Endothelial cell of umbilical vein (primary cell): ENCODE results near the gene PRPS1. TPM values are rescaled to one million over a fixed set of nuclear protein-coding genes. Genes with fewer than 3 reads are reported as not detected.

ENCODE experiments used
- BruUV-seq: library from RNA; stranded (reverse); fragments of 400-500 nt; replicated peaks from 2 replicates; lab custom pipeline; 2021; lab: Mats Ljungman, UMichigan
- CTCF ChIA-PET: fragments of 300-600, 350-600 bp; sonication (Branson Sonifier 250); formaldehyde crosslinking; loops from one replicate; lab custom pipeline; 2021; ENCODE audit warnings: antibody characterized with exemption, inconsistent platforms; lab: Charles Lee
- POLR2A ChIA-PET: fragments of 300-600, 350-600 bp; sonication (Branson Sonifier 250); formaldehyde crosslinking; loops from one replicate; lab custom pipeline; 2021; ENCODE audit warnings: antibody characterized with exemption, inconsistent platforms; lab: Charles Lee
- DNase-seq: peaks from one replicate; pipeline ENCODE4 v3.0.0-alpha.2; 2011; ENCODE audit warnings: low read depth, low spot score
- FAIRE-seq: peaks from 2 replicates; lab custom pipeline; 2011; peaks lifted over from hg19 to GRCh38; lab: Jason Lieb, UNC
- H2AFZ ChIP-seq: 2 replicates; pipeline ENCODE4 v1.6.0; 2012; ENCODE audit warnings: low read depth, low read length, control low read depth, inconsistent platforms
- H3K27ac ChIP-seq: 2 replicates; pipeline ENCODE4 v1.5.1; 2011; ENCODE audit warnings: low read depth, mild to moderate bottlenecking, control low read depth, low read length, moderate library complexity; ENCODE audit not compliant: insufficient read depth
- H3K27me3 ChIP-seq, 2 experiments: 2 replicates each; pipeline versions ENCODE4 v1.6.0 to v1.6.1; 2011; ENCODE audit warnings: low read length in 2 of 2, mixed read lengths in 1 of 2; ENCODE audit not compliant: control insufficient read depth in 2 of 2, insufficient read depth in 2 of 2
- H3K36me3 ChIP-seq, 2 experiments: 2 replicates in 1 of 2; 3 replicates in 1 of 2; pipeline ENCODE4 v1.5.1; 2011; ENCODE audit warnings: low read length in 2 of 2, mild to moderate bottlenecking in 1 of 2, moderate library complexity in 1 of 2; ENCODE audit not compliant: control insufficient read depth in 2 of 2, insufficient read depth in 2 of 2; ENCODE audit errors: extremely low read depth in 1 of 2
- H3K4me1 ChIP-seq: 3 replicates; pipeline ENCODE4 v1.5.1; 2011; ENCODE audit warnings: mild to moderate bottlenecking, low read length; ENCODE audit not compliant: control insufficient read depth, insufficient read depth; ENCODE audit errors: extremely low read depth
- H3K4me2 ChIP-seq: 2 replicates; pipeline ENCODE4 v1.6.1; 2011; ENCODE audit warnings: low read length, control low read depth, mixed read lengths; ENCODE audit not compliant: insufficient read depth
- H3K4me3 ChIP-seq, 3 experiments: fragments of 200-600 bp in 1 of 3; sonication (generic), shearing (Covaris generic) in 1 of 3; replicated peaks in 1 of 3; 2 replicates each; pipeline ENCODE4 v1.5.1; 2011 to 2016; ENCODE audit warnings: control low read depth in 3 of 3, low read length in 3 of 3, mild to moderate bottlenecking in 2 of 3, inconsistent platforms in 1 of 3, low read depth in 1 of 3, moderate library complexity in 1 of 3; ENCODE audit not compliant: insufficient read depth in 1 of 3
- H3K79me2 ChIP-seq: 2 replicates; pipeline ENCODE4 v1.6.0; 2012; ENCODE audit warnings: low read length, inconsistent platforms; ENCODE audit not compliant: control insufficient read depth, insufficient read depth
- H3K9ac ChIP-seq: replicated peaks from 2 replicates; pipeline ENCODE3; 2011; ENCODE audit warnings: low read length, control low read depth; ENCODE audit not compliant: insufficient read depth; ENCODE audit errors: extremely low read depth
- H3K9me1 ChIP-seq: replicated peaks from 3 replicates; pipeline ENCODE4 v1.6.0; 2011; ENCODE audit warnings: mild to moderate bottlenecking, low read length; ENCODE audit not compliant: control insufficient read depth, insufficient read depth; ENCODE audit errors: extremely low read depth
- H3K9me3 ChIP-seq: replicated peaks from 2 replicates; pipeline ENCODE4 v1.5.1; 2012; ENCODE audit warnings: low read length, inconsistent platforms; ENCODE audit not compliant: control insufficient read depth, insufficient read depth
- H4K20me1 ChIP-seq: replicated peaks from 2 replicates; pipeline ENCODE3; 2011; ENCODE audit warnings: mild to moderate bottlenecking, low read length; ENCODE audit not compliant: control insufficient read depth, insufficient read depth; ENCODE audit errors: extremely low read depth
- EZH2 ChIP-seq: IDR thresholded peaks from 2 replicates; pipeline ENCODE4 v1.6.1; 2012; ENCODE audit warnings: borderline replicate concordance, low read depth, mild to moderate bottlenecking, moderate library complexity, low read length, inconsistent platforms; ENCODE audit not compliant: severe bottlenecking
- FOS ChIP-seq: IDR thresholded peaks from 2 replicates; pipeline ENCODE4 v1.6.1; 2011; ENCODE audit warnings: mild to moderate bottlenecking, low read length, moderate library complexity, borderline replicate concordance; ENCODE audit not compliant: insufficient read depth
- GATA2 ChIP-seq: IDR thresholded peaks from 2 replicates; pipeline ENCODE4 v1.7.0; 2011; ENCODE audit warnings: low read depth, mild to moderate bottlenecking, moderate library complexity, mixed read lengths, low read length; ENCODE audit not compliant: insufficient read length, insufficient read depth
- JUN ChIP-seq: IDR thresholded peaks from 2 replicates; pipeline ENCODE4 v1.6.1; 2011; ENCODE audit warnings: borderline replicate concordance, low read depth; ENCODE audit not compliant: insufficient read length, insufficient read depth
- MYC ChIP-seq: IDR thresholded peaks from one replicate; pipeline ENCODE4 v1.6.1; 2011; ENCODE audit warnings: mild to moderate bottlenecking, low read depth, low read length
- POLR2AphosphoS5 ChIP-seq: IDR thresholded peaks from 2 replicates; pipeline ENCODE4 v1.6.1; 2012; ENCODE audit warnings: low read depth, mild to moderate bottlenecking, control low read depth, low read length, moderate library complexity; ENCODE audit not compliant: insufficient read depth
- dilution Hi-C: fragments of 300-500 bp; cut with MboI; formaldehyde crosslinking; loops from one replicate; pipeline ENCODE4 v1.15.0; 2019; ENCODE audit warnings: low sequenced_read_pairs; ENCODE audit not compliant: extremely low pct_ligation_motif_present
- intact Hi-C: fragments of 100-400 bp; cut with micrococcal nuclease; formaldehyde crosslinking; loops from one replicate; pipeline ENCODE4 v1.10.0; 2022
- polyA plus RNA-seq, 4 experiments: library from polyadenylated mRNA; depleted of rRNA in 3 of 4; stranded (reverse) in 3 of 4; unstranded in 1 of 4; fragments of >200 nt; gene quantifications; 2 replicates each; pipeline versions ENCODE4 v1.2.1 to v1.2.3, GENCODE V29; 2011 to 2012; ENCODE audit warnings: missing spikeins in 1 of 4
- total RNA-seq: library from RNA; stranded (reverse); gene quantifications from 2 replicates; pipeline ENCODE4 v1.2.3, GENCODE V29; 2021
- TF ChIP-seq, protein P1 (sequence below): IDR thresholded peaks from 2 replicates; pipeline ENCODE4 v1.6.1; 2011; ENCODE audit not compliant: insufficient read depth, insufficient read length

Gene PRPS1
- total and polyA plus RNA-seq, 2 donors (not counting 3 experiments of a cell fraction or from before 2014, with no cell fraction given) = 30.9 to 36.8 TPM

GRCh38 chrX:107632346-107632745 is 4.0 kb downstream of the PRPS1 start:
- Histone ChIP-seq H3K9me1 (no peaks in the 10 kb centered on the region), H3K4me1 (peaks cover 7% of the 10 kb centered on the region), H3K4me2 (no peak overlapping the region), H3K27ac (no peak overlapping the region), H4K20me1 (no peaks in the 10 kb centered on the region), H3K36me3 (no peaks in the 10 kb centered on the region), H3K9ac (no peak overlapping the region), H2AFZ (no peak overlapping the region), H3K27me3 (no peaks in the 10 kb centered on the region), H3K4me3 (no peak overlapping the region), H3K79me2 (peaks cover 52% of the 10 kb centered on the region), H3K9me3 (no peaks in the 10 kb centered on the region)
- dilution Hi-C loops = no loop called here
- TF ChIP-seq FOS (no peak), POLR2AphosphoS5 (no peak), MYC (no peak), EZH2 (no peak), JUN (no peak), GATA2 (no peak)
- TF ChIP-seq, protein P1, sequence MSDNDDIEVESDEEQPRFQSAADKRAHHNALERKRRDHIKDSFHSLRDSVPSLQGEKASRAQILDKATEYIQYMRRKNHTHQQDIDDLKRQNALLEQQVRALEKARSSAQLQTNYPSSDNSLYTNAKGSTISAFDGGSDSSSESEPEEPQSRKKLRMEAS = no peak
- FAIRE-seq (no peak), DNase-seq (no peak)
- POLR2A ChIA-PET = no interaction called here
- CTCF ChIA-PET = interaction anchor here (1.5 kb wide), 1 partner anchor 145 kb away, joined by 5 read pairs; the partner anchor contains the start of gene NCBP2L
- BruUV-seq = no TSS peak
- intact Hi-C loops = no loop called here

GRCh38 chrX:107646735-107647134 is 18.4 kb downstream of the PRPS1 start:
- H3K36me3 ChIP-seq = peaks cover 1 to 2% of the 10 kb centered on the region in 2 experiments
- dilution Hi-C loops = no loop called here
- no peaks in the 10 kb centered on the region for H3K4me1 ChIP-seq
- no TSS peak for BruUV-seq
- no peak overlapping the region for H3K4me2 ChIP-seq
- H3K9me1 ChIP-seq = no peaks in the 10 kb centered on the region
- no peak for FAIRE-seq
- TF ChIP-seq JUN = no peak
- TF ChIP-seq, protein P1 = no peak
- TF ChIP-seq EZH2 = no peak
- ChIA-PET CTCF (no interaction called here), POLR2A (no interaction called here)
- H3K27me3 ChIP-seq = no peaks in the 10 kb centered on the region
- intact Hi-C loops = no loop called here
- no peaks in the 10 kb centered on the region for H3K79me2 ChIP-seq
- H3K9me3 ChIP-seq = no peaks in the 10 kb centered on the region
- H4K20me1 ChIP-seq = no peaks in the 10 kb centered on the region
- no peak for DNase-seq
- no peak overlapping the region for H3K9ac ChIP-seq
- no peak overlapping the region for H3K4me3 ChIP-seq
- no peak overlapping the region for H3K27ac ChIP-seq
- H2AFZ ChIP-seq = no peak overlapping the region
